ENCODE results near the gene CDIP1.
"Not testable (repeated sequence)": the region's sequence is repeated elsewhere in the genome, so short reads cannot be mapped to it uniquely, and the experiment has no call there.

The CDIP1 gene

DNA sequence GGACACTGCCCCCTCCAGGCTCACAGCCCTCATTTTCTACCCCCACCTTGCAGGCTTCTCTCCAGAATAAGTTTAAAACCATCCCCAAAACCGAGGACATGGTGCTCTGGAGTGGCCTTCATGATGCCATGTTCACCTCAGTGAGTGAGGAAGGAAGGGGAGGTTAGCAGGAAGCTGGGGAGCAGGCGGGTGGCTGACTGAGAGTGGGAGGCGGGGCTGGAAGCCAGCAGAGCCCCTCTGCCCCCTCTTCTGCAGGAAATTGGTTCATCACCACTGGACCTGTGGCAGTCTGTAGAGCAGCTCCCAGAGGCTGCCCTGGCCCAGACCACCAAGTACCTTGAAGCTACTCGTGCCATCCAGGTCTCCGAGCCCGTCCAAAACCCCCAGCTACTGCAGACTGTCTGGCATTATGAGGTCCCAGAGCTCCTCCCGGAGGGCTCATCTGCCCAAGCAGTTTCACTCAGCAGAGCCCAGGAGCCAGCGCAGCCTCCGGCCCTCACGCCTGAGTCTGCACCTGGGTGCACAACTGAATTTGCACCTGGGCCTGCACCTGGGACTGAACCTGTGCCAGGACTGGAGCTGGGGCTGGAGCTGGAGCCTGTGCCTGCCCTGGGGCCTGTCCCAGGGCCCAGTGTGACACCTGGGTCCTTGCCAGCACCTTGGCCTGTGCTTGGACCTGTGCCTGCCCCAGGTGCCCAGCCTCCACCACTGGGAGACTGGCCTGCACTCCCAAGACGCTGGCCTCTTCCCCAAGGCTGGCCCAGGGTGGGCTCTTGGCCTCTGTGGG, 36.5 kb upstream of the CDIP1 start:
- no peak overlapping the region for H3K4me3 ChIP-seq (ENCODE audit: low read depth, low read length)
- peak; percentile 20 for TF ChIP-seq CTCF (conservative IDR thresholded peaks at IDR 0.05; ENCODE audit: low read depth, low read length)
- no peak for DNase-seq (ENCODE audit: low read depth)

DNA sequence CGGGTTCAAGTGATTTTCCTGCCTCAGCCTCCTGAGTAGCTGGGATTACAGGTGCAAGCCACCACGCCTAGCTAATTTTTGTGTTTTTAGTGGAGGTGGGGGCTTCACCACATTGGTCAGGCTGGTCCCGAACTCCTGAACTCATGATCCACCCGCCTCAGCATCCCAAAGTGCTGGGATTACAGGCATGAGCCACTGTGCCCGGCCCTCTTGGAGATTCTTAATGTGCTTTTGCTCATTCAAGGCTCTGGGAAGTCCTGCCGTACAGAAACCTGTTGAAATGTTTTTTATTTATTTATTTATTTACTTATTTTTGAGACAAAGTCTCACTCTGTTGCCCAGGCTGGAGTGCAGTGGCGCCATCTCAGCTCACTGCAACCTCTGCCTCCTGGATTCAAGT, 35.4 kb upstream of the CDIP1 start:
- not testable (repeated sequence) for H3K4me3 ChIP-seq (ENCODE audit: low read depth, low read length); DNase-seq (ENCODE audit: low read depth)

DNA sequence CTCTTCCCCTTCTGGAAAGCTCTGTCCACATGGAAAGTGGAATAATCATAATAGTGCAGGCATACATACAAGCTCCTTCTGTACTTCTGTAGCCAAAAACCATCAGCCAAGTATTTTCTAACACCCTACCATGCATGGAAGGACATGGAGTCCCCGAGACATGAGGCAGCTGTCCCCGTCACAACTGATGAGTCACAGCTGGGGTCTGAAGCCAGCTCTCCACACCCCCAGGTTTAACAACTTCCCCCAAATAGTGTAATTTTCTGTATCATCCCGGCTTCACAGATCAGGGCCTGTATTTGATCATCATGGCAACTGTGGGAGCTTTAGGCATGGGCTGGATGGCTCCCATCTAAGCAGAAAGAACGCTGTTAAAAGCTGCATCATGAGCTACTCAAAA, 34.1 kb upstream of the CDIP1 start:
- no peak for DNase-seq (ENCODE audit: low read depth)
- TF ChIP-seq CTCF (conservative IDR thresholded peaks at IDR 0.05; ENCODE audit: low read depth, low read length): no peak
- no peak overlapping the region for H3K4me3 ChIP-seq (ENCODE audit: low read depth, low read length)

DNA sequence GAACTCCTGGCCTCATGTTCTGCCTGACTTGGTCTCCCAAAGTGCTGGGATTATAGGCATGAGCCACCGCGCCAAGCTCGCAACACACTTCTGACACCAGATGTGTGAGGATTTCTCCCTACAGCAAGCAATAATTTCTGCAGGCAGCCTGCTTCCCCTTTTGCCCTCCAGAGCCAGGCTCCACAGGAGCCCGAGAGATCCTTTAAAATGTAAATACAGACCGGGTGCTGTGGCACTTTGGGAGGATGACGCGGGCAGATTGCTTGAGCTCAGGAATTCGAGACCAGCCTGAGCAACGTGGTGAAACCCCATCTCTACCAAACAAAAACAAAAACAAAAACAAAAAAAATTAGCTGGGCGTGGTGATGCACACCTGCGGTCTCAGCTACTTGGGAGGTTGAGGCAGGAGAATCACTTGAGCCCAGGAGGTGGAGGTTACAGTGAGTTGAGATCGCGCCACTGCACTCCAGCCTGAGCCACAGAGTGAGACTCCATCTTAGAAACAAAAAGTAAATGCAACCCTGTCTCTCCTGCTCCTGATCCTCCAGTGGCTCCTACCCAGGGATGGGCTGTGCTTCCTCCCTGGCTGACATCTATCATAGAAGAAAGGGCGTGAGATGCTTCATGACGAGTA, 32.2 kb upstream of the CDIP1 start:
- DNase-seq (ENCODE audit: low read depth): no peak
- no peak for TF ChIP-seq CTCF (conservative IDR thresholded peaks at IDR 0.05; ENCODE audit: low read depth, low read length)
- H3K4me3 ChIP-seq (ENCODE audit: low read depth, low read length): no peak overlapping the region

- DNase-seq (ENCODE audit: low read depth): no peak
- no peak for TF ChIP-seq CTCF (conservative IDR thresholded peaks at IDR 0.05; ENCODE audit: low read depth, low read length)
- no peak overlapping the region for H3K4me3 ChIP-seq (ENCODE audit: low read depth, low read length)
Observed at GRCh38 chr16:4570086-4570485, 31.5 kb upstream of the CDIP1 start.

GRCh38 chr16:4566144-4566543, 27.6 kb upstream of the CDIP1 start:
- TF ChIP-seq CTCF (conservative IDR thresholded peaks at IDR 0.05; ENCODE audit: low read depth, low read length): no peak
- no peak overlapping the region for H3K4me3 ChIP-seq (ENCODE audit: low read depth, low read length)
- no peak for DNase-seq (ENCODE audit: low read depth)

- no peak for DNase-seq (ENCODE audit: low read depth)
- TF ChIP-seq CTCF (conservative IDR thresholded peaks at IDR 0.05; ENCODE audit: low read depth, low read length): no peak
- H3K4me3 ChIP-seq (ENCODE audit: low read depth, low read length): no peak overlapping the region
Observed at GRCh38 chr16:4564661-4565267, 26.2 kb upstream of the CDIP1 start.

Data from choroid plexus epithelial cell (primary cell).